Activated CD8-positive, alpha-beta T cell treated with anti-CD3 and anti-CD28 coated beads for 36 hours (primary cell): ENCODE data around the gene STK32C. TPM values are rescaled to one million over a fixed set of nuclear protein-coding genes. Genes with fewer than 3 reads are reported as not detected.

ENCODE experiments used
- ATAC-seq: fragments of 200-7000 bp; cut with Tn5 transposase; one replicate; pipeline ENCODE4 v1.10.0; 2021; ENCODE audit warnings: mild to moderate bottlenecking, moderate library complexity
- CTCF ChIA-PET: fragments of 350-600 bp; sonication (Branson Sonifier 250); formaldehyde crosslinking; loops from one replicate; lab custom pipeline; 2021; ENCODE audit warnings: antibody characterized with exemption; lab: Charles Lee
- POLR2A ChIA-PET: fragments of 350-600 bp; sonication (Branson Sonifier 250); formaldehyde crosslinking; loops from one replicate; lab custom pipeline; 2021; ENCODE audit warnings: antibody characterized with exemption; lab: Charles Lee
- DNase-seq: peaks from one replicate; pipeline ENCODE4 v3.0.0-alpha.2; 2020
- H3K27ac Mint-ChIP-seq: one replicate; pipeline ENCODE4 v1.8.0; 2021; ENCODE audit warnings: mild to moderate bottlenecking, mixed read lengths
- H3K27me3 Mint-ChIP-seq: one replicate; pipeline ENCODE4 v1.8.0; 2021; ENCODE audit warnings: mixed read lengths
- H3K36me3 Mint-ChIP-seq: one replicate; pipeline ENCODE4 v1.8.0; 2021; ENCODE audit warnings: low read depth, mixed read lengths
- H3K4me1 Mint-ChIP-seq: one replicate; pipeline ENCODE4 v1.8.0; 2021; ENCODE audit warnings: low read depth, mixed read lengths
- H3K4me3 Mint-ChIP-seq: one replicate; pipeline ENCODE4 v1.8.0; 2021; ENCODE audit warnings: mild to moderate bottlenecking, moderate library complexity, mixed read lengths
- H3K9me3 Mint-ChIP-seq: one replicate; pipeline ENCODE4 v1.8.0; 2021; ENCODE audit warnings: mixed read lengths
- intact Hi-C: fragments of 100-400 bp; cut with micrococcal nuclease; formaldehyde crosslinking; loops from one replicate; pipeline ENCODE4 v1.10.0; 2022
- total RNA-seq, 2 experiments: library from RNA; stranded (reverse); gene quantifications; one replicate each; pipeline ENCODE4 v1.2.3, GENCODE V29; 2021
- TF ChIP-seq, protein P1 (sequence below): fragments of 200-600 bp; IDR thresholded peaks from one replicate; pipeline ENCODE4 v1.8.0; 2022; ENCODE audit warnings: antibody characterized with exemption, mild to moderate bottlenecking

The STK32C gene
- total RNA-seq, 2 experiments from 2014 or later = 29.3 to 31.4 TPM

DNA sequence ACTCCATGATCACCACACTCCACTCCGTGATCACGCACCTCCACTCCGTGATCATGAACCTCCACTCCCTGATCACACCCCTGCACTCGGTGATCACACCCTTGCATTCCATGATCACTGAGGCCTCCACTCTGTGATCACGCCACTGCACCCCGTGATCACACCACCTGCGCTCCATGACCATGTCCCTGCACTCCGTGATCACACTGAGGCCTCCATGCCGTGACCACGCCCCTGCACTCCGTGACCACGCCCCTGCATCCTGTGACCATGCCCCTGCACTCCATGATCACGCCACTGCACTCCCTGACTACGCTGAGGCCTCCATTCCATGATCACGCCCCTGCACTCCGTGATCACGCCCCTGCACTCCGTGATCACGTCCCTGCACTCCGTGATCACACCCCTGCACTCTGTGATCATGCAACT, 27.1 kb downstream of the STK32C start:
- no peak overlapping the region for H3K4me3 Mint-ChIP-seq
- H3K4me1 Mint-ChIP-seq = peaks cover 3% of the 10 kb centered on the region
- H3K27me3 Mint-ChIP-seq = no peaks in the 10 kb centered on the region
- no peaks in the 10 kb centered on the region for H3K36me3 Mint-ChIP-seq
- CTCF ChIA-PET = interaction anchor here (1.6 kb wide), 1 partner anchor 81 kb away, joined by 4 read pairs; no protein-coding TSS in a partner anchor
- intact Hi-C loops = no loop called here
- POLR2A ChIA-PET = no interaction called here
- TF ChIP-seq, protein P1, sequence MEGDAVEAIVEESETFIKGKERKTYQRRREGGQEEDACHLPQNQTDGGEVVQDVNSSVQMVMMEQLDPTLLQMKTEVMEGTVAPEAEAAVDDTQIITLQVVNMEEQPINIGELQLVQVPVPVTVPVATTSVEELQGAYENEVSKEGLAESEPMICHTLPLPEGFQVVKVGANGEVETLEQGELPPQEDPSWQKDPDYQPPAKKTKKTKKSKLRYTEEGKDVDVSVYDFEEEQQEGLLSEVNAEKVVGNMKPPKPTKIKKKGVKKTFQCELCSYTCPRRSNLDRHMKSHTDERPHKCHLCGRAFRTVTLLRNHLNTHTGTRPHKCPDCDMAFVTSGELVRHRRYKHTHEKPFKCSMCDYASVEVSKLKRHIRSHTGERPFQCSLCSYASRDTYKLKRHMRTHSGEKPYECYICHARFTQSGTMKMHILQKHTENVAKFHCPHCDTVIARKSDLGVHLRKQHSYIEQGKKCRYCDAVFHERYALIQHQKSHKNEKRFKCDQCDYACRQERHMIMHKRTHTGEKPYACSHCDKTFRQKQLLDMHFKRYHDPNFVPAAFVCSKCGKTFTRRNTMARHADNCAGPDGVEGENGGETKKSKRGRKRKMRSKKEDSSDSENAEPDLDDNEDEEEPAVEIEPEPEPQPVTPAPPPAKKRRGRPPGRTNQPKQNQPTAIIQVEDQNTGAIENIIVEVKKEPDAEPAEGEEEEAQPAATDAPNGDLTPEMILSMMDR = no peak
- no peak overlapping the region for H3K27ac Mint-ChIP-seq
- H3K9me3 Mint-ChIP-seq = no peaks in the 10 kb centered on the region
- ATAC-seq = no peak
- DNase-seq = no peak

DNA sequence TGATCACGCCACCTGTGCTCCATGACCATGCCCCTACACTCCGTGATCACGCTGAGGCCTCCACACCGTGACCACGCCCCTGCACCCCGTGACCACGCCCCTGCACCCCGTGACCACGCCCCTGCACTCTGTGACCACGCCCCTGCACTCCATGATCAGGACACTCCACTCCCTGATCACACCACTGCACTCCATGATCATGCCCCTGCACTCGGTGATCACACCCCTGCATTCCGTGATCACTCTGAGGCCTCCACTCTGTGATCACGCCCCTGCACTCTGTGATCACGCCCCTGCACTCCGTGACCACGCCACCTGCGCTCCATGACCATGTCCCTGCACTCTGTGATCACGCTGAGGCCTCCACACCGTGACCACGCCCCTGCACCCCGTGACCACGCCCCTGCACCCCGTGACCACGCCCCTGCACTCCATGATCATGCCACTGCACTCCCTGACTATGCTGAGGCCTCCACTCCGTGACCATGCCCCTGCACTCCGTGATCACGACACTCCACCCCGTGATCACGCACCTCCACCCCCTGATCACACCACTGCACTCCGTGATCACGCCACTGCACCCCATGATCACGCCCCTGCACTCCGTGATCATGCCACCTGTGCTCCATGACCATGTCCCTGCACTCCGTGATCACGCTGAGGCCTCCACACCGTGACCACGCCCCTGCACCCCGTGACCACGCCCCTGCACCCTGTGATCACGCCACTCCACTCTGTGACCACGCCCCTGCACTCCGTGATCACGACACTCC, 27.7 kb downstream of the STK32C start:
- no peaks in the 10 kb centered on the region for H3K9me3 Mint-ChIP-seq
- ATAC-seq (no peak), DNase-seq (no peak)
- no peak overlapping the region for H3K27ac Mint-ChIP-seq
- intact Hi-C loops = no loop called here
- ChIA-PET CTCF (no interaction called here), POLR2A (no interaction called here)
- TF ChIP-seq, protein P1 = no peak
- no peaks in the 10 kb centered on the region for H3K36me3 Mint-ChIP-seq
- H3K4me1 Mint-ChIP-seq = peaks cover 3% of the 10 kb centered on the region
- no peak overlapping the region for H3K4me3 Mint-ChIP-seq
- no peaks in the 10 kb centered on the region for H3K27me3 Mint-ChIP-seq

DNA sequence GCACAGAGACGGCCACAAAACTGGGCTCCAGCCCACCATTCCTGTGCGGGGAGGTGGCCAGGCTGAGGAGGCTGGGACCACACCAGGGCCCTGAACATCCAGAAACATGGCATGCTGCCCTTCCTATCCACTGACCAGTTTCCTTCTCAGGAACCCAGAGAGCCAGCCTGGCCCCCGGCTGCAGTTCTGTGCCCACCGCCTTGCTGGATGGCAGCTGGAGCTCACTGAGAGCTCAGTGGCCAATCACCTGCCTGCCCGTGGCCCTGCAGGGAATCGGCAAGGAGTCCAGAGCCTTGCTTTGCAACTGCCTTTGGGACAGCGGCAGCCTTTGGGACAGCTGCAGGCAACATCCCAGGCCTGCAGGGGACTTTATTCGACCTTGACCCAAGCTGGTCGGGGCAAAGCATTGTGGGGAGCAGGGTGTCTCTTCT, 30.4 kb downstream of the STK32C start:
- intact Hi-C loops = no loop called here
- H3K27ac Mint-ChIP-seq = no peak overlapping the region

DNA sequence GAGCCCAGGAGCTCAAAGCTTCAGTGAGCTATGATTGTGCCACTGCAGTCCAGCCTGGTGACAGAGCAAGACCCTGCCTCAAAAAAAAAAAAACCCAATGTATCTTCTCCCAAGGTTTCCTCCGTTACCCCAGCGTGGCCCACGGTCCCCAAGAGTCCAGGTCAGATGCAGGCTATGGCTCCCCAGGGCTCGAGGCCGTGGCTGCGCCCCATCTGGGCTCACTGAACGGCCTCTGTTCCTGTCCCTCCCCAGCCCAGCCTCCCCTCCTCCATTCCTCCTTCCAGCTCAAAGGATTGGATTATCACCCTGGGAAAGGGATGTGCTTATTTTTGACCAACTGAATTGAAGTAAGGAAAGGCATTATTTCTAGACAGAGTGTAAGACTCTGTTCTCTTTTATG, 31.0 kb downstream of the STK32C start:
- CTCF ChIA-PET = no interaction called here

More for the DNA sequence above, 30.4 kb downstream of the STK32C start:
- POLR2A ChIA-PET = no interaction called here
- Mint-ChIP-seq H3K9me3 (no peaks in the 10 kb centered on the region), H3K4me1 (no peaks in the 10 kb centered on the region), H3K36me3 (no peaks in the 10 kb centered on the region), H3K4me3 (no peak overlapping the region), H3K27me3 (no peaks in the 10 kb centered on the region)
- ATAC-seq (no peak), DNase-seq (no peak)
- TF ChIP-seq, protein P1 = no peak
- CTCF ChIA-PET = no interaction called here

GRCh38 chr10:132276179-132276675, 31.5 kb downstream of the STK32C start:
- no peak for ATAC-seq
- Mint-ChIP-seq H3K27me3 (no peaks in the 10 kb centered on the region), H3K27ac (no peak overlapping the region), H3K4me1 (no peaks in the 10 kb centered on the region), H3K36me3 (no peaks in the 10 kb centered on the region), H3K9me3 (no peaks in the 10 kb centered on the region), H3K4me3 (no peak overlapping the region)
- no peak for DNase-seq
- ChIA-PET CTCF (no interaction called here), POLR2A (no interaction called here)
- intact Hi-C loops = no loop called here
- TF ChIP-seq, protein P1 = no peak

More for the DNA sequence above, 31.0 kb downstream of the STK32C start:
- Mint-ChIP-seq H3K9me3 (no peaks in the 10 kb centered on the region), H3K4me1 (no peaks in the 10 kb centered on the region), H3K27me3 (no peaks in the 10 kb centered on the region), H3K4me3 (no peak overlapping the region), H3K27ac (no peak overlapping the region), H3K36me3 (no peaks in the 10 kb centered on the region)
- POLR2A ChIA-PET = no interaction called here
- TF ChIP-seq, protein P1 = no peak
- intact Hi-C loops = no loop called here
- ATAC-seq = no peak
- DNase-seq = no peak
